Brain microvascular endothelial cell (primary cell): Measurements from ENCODE around the gene PIH1D1.

Experiments used
- DNase-seq: peaks from one replicate; pipeline ENCODE4 v3.0.0-alpha.2; 2020
- H3K27ac ChIP-seq: fragments of 250-450 bp; sonication (Bioruptor Pico); 2 replicates; pipeline ENCODE4 v1.5.1; 2020; ENCODE audit warnings: mild to moderate bottlenecking, moderate library complexity
- H3K27me3 ChIP-seq: fragments of 250-450 bp; sonication (Bioruptor Pico); replicated peaks from 2 replicates; pipeline ENCODE4 v1.5.1; 2020; ENCODE audit warnings: mild to moderate bottlenecking
- H3K36me3 ChIP-seq: fragments of 250-450 bp; sonication (Bioruptor Pico); replicated peaks from 2 replicates; pipeline ENCODE4 v1.5.1; 2020; ENCODE audit warnings: mild to moderate bottlenecking
- H3K4me3 ChIP-seq: 2 replicates; pipeline ENCODE4 v1.5.1; 2011; ENCODE audit warnings: low read depth, mild to moderate bottlenecking, control low read depth, low read length, moderate library complexity
- in situ Hi-C: cut with HindIII; loops from 2 replicates; pipeline ENCODE4 v1.10.0; 2017; ENCODE audit warnings: low sequenced_read_pairs, low pct_ligation_motif_present
- TF ChIP-seq, protein P1 (sequence below): IDR thresholded peaks from 2 replicates; pipeline ENCODE4 v1.5.1; 2011; ENCODE audit warnings: low read depth, mild to moderate bottlenecking, moderate library complexity, low read length, control low read depth, inconsistent platforms; ENCODE audit errors: missing control alignments

PIH1D1 gene

DNA sequence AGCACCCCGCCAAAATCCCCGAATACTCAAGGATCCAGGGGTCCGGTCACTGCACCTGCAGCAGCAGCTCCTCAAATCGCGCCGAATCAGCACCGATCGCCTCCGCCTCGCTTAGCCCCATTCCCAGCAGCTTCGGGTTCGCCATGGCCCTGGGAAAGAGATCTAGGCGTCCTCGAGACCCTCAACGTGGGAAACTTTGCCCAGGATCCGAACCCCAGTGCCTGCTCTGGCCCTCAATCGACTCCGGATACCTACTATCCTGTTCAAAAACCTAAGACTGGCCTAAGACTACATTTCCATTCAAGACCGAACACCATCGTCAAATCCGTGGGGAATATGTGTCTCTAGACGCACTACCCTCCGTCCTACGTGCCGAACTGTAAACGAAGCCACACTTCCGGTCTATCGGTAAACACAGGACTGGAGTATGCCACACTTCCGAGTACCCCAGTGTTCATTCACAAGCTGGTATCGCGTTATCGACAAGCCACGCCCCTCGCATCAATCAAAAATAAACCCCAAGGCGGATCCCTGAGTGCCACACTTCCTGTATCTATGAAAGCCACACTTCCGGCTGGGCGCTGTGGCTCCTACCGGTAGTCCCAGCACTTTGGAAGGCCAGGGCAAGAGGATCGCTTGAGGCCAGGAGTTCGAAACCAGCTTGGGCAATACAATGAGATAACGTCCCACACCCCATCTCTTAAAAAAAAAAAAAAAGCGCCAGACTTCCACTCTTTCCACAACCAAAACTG, at the start of gene PIH1D1:
TSS of gene PIH1D1 (minus strand) at position 385 of the 752 bp plus-strand sequence. CDS start at position 145, 240 bp downstream.
- peak within 1 kb of the TSS; percentile 85 for H3K27ac ChIP-seq
- in situ Hi-C loops, result no loop called here
- TF ChIP-seq, protein P1, sequence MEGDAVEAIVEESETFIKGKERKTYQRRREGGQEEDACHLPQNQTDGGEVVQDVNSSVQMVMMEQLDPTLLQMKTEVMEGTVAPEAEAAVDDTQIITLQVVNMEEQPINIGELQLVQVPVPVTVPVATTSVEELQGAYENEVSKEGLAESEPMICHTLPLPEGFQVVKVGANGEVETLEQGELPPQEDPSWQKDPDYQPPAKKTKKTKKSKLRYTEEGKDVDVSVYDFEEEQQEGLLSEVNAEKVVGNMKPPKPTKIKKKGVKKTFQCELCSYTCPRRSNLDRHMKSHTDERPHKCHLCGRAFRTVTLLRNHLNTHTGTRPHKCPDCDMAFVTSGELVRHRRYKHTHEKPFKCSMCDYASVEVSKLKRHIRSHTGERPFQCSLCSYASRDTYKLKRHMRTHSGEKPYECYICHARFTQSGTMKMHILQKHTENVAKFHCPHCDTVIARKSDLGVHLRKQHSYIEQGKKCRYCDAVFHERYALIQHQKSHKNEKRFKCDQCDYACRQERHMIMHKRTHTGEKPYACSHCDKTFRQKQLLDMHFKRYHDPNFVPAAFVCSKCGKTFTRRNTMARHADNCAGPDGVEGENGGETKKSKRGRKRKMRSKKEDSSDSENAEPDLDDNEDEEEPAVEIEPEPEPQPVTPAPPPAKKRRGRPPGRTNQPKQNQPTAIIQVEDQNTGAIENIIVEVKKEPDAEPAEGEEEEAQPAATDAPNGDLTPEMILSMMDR, result peak; percentile 47
- no peaks in the 10 kb centered on the region for H3K36me3 ChIP-seq
- no peaks in the 10 kb centered on the region for H3K27me3 ChIP-seq
- DNase-seq, result peak; percentile 100
- H3K4me3 ChIP-seq, result peak within 1 kb of the TSS; percentile 95

GRCh38 chr19:49499030-49499670, 47.5 kb upstream of the PIH1D1 start:
- Histone ChIP-seq H3K4me3 (peak overlapping the region; percentile 12), H3K36me3 (peaks cover 33% of the 10 kb centered on the region), H3K27me3 (no peaks in the 10 kb centered on the region), H3K27ac (no peak overlapping the region)
- TF ChIP-seq, protein P1, result no peak
- no peak for DNase-seq
- in situ Hi-C loops, result no loop called here

DNA sequence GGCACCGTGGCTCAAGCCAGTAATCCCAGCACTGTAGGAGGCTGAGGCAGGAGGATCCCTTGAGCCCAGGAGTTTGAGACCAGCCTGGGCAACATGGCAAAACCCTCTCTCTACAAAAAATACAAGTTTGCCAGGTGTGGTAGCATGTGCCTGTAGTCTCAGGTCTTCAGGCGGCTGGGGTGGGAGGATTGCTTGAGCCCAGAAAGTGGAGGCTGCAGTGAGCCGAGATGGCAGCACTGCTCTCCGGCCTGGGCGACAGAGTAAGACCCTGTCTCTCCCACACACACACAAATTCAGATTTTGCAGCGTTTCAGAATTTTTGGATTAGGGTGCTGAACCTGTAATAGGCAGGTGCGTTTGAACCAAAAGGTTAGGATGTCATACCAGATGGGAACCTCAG, 46.9 kb upstream of the PIH1D1 start:
- no peak overlapping the region for H3K27ac ChIP-seq
- in situ Hi-C loops, result no loop called here
- H3K4me3 ChIP-seq, result peak overlapping the region; percentile 70

GRCh38 chr19:49497789-49498103, 46.1 kb upstream of the PIH1D1 start:
- Histone ChIP-seq H3K27ac (no peak overlapping the region), H3K36me3 (peaks cover 41% of the 10 kb centered on the region), H3K4me3 (peak overlapping the region; percentile 70), H3K27me3 (no peaks in the 10 kb centered on the region)
- in situ Hi-C loops, result no loop called here
- TF ChIP-seq, protein P1, result no peak
- no peak for DNase-seq

More for the DNA sequence above, 46.9 kb upstream of the PIH1D1 start:
- no peak for DNase-seq
- Histone ChIP-seq H3K27me3 (no peaks in the 10 kb centered on the region), H3K36me3 (peaks cover 33% of the 10 kb centered on the region)
- TF ChIP-seq, protein P1, result no peak

DNA sequence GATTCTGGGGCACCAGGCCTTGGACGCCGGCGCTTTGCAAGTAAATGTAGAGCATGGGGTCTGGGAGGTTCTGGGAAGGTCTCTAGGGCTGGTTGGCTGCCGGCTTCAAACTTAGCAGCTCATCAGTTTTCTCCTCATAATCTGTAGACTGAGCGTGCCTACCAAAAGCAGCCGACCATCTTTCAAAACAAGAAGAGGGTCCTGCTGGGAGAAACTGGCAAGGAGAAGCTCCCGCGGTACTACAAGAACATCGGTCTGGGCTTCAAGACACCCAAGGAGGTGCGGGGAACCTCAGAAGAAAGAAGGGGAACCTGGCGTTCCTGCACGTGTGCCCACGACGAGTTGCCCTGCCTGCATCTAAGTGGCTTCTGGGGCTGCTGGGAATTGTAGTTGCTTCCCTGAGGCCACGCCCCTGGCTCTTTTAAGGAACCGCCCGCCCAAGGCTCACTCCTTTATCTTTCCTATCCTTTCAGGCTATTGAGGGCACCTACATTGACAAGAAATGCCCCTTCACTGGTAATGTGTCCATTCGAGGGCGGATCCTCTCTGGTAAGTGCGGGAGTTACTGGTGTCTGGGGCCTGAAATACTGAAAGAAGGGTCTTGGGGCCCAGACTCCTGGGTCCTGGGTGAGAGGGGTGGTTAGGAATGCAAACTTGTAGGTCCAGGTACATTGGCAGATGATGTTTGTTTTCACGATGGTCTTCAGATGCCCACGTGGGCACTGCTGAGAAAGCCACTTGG, 45.6 kb upstream of the PIH1D1 start:
- Histone ChIP-seq H3K27me3 (no peaks in the 10 kb centered on the region), H3K4me3 (peak overlapping the region; percentile 70), H3K36me3 (peaks cover 46% of the 10 kb centered on the region), H3K27ac (peak overlapping the region; percentile 92)
- TF ChIP-seq, protein P1, result no peak
- in situ Hi-C loops, result no loop called here
- DNase-seq, result peak; percentile 47
